ENCODE data around the gene ADCYAP1R1.

Gene ADCYAP1R1

DNA sequence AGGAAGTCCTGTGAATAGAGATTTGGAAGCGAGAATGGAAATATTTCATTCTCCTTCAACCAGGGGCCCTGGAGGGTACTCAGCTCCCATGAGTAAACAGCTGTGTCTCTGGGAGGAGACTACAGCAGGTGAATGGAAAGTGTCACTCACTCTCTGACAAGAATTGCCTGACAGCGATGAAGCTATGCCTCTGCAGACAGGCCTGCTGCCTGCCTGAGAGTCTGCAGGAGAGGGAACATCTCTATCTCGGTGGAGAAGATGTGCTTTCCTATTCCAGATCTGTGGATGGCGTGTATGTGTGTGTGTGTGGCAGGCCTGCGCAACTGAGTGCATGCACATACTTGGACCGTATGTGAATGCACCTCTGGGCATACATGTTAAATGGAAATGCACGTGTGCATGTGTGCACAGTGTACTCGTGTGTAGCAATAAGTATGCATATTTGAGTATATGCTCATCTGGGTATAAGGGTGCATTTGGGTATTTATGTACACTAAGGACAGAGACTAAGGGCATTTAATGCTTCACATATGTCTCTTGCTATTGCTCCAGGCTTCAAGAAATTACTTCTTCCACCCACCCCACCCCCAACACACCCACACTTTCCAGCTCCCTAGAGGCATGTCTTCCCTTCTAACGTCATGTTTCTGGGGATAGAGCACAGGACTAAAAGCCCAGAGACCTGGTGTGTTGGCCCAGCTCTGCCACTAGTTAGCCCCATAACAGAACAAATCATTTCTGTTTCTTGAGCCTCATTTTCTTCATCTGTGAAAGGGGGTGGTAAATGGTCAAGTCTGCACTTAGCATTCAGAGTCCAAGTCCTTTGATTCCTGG lies 4.6 kb upstream of the ADCYAP1R1 start:
- POLR2A ChIA-PET, result no interaction called here
- CTCF ChIA-PET, result interaction anchor here (0.9 kb wide), 1 partner anchor 64 kb away, joined by 3 read pairs; no protein-coding TSS in a partner anchor
- no peak overlapping the region for H3K4me3 ChIP-seq (ENCODE audit: low read depth, low read length)
- DNase-seq (ENCODE audit: low read depth, low spot score), result no peak
- TF ChIP-seq CTCF (IDR thresholded peaks at IDR 0.05; ENCODE audit: insufficient read depth, low read length, missing control alignments), result no peak

GRCh38 chr7:31049005-31049765 lies 2.9 kb upstream of the ADCYAP1R1 start:
- no peak overlapping the region for H3K4me3 ChIP-seq (ENCODE audit: low read depth, low read length)
- DNase-seq (ENCODE audit: low read depth, low spot score), result no peak
- CTCF ChIA-PET, result no interaction called here
- no peak for TF ChIP-seq CTCF (IDR thresholded peaks at IDR 0.05; ENCODE audit: insufficient read depth, low read length, missing control alignments)
- POLR2A ChIA-PET, result no interaction called here

DNA sequence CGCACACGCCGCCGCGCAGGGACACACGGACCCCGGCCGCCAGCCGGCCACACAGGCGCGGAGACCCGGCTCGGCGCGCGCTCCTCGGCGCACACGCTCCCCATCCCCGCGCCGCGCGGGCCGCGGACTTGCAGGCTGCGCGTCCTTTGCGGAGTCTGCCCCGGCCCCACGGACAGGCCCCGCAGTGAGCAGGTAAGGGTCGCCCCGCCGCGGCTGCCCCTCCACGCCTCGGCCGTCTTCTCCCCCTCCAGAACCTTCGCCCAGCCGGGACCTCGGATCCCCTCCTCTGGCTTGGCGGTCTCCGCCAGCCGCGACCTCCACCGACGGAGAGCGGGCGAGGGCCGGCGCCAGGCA lies 356 bp downstream of the ADCYAP1R1 start:
- POLR2A ChIA-PET, result no interaction called here
- H3K4me3 ChIP-seq (ENCODE audit: low read depth, low read length), result no peak overlapping the region
- CTCF ChIA-PET, result no interaction called here
- no peak for TF ChIP-seq CTCF (IDR thresholded peaks at IDR 0.05; ENCODE audit: insufficient read depth, low read length, missing control alignments)
- no peak for DNase-seq (ENCODE audit: low read depth, low spot score)

GRCh38 chr7:31052841-31053601 lies 913 bp downstream of the ADCYAP1R1 start:
- ChIA-PET POLR2A (no interaction called here), CTCF (no interaction called here)
- no peak for DNase-seq (ENCODE audit: low read depth, low spot score)
- no peak for TF ChIP-seq CTCF (IDR thresholded peaks at IDR 0.05; ENCODE audit: insufficient read depth, low read length, missing control alignments)
- H3K4me3 ChIP-seq (ENCODE audit: low read depth, low read length), result no peak overlapping the region

DNA sequence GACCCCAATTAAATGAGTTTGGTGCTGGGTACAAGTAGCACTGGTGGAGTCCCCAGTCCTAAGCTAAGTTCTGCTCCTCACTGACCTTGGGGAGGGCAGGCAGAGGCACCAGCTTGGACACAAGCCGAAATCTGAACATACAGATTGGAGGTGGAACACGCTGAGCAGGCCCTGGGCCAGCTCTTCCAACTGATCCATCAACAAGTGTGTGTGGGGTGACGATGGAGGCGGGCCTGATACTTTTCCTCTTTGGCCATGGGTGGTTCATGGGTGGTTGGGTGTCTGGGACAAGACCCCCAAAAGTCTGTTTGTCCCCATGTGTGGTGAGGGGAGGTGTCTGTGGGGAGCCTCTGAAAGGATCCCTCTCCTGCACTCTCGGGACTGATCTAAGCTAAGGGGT lies 1.9 kb downstream of the ADCYAP1R1 start:
- CTCF ChIA-PET, result interaction anchor here (0.7 kb wide), 1 partner anchor 80 kb away, joined by 3 read pairs; no protein-coding TSS in a partner anchor
- POLR2A ChIA-PET, result no interaction called here
- DNase-seq (ENCODE audit: low read depth, low spot score), result no peak
- H3K4me3 ChIP-seq (ENCODE audit: low read depth, low read length), result no peak overlapping the region
- TF ChIP-seq CTCF (IDR thresholded peaks at IDR 0.05; ENCODE audit: insufficient read depth, low read length, missing control alignments), result no peak
